GM12892 (cell line): ENCODE data around the gene THBS2.
"Not testable (repeated sequence)": the region's sequence is repeated elsewhere in the genome, so short reads cannot be mapped to it uniquely, and the experiment has no call there.

Source experiments
- DNase-seq: peaks from one replicate; pipeline ENCODE4 v3.0.0; 2011; ENCODE audit not compliant: insufficient read length
- FAIRE-seq: peaks from 2 replicates; lab custom pipeline; 2011; peaks lifted over from hg19 to GRCh38; lab: Jason Lieb, UNC
- POLR2A ChIP-seq: IDR thresholded peaks from 2 replicates; pipeline ENCODE4 v1.6.1; 2011; ENCODE audit warnings: low read depth, low read length, control low read depth
- POLR2AphosphoS5 ChIP-seq: IDR thresholded peaks from 2 replicates; pipeline ENCODE4 v1.6.1; 2011; ENCODE audit warnings: low read depth, low read length, control low read depth
- TAF1 ChIP-seq: IDR thresholded peaks from 2 replicates; pipeline ENCODE4 v1.6.1; 2011; ENCODE audit warnings: low read depth, mild to moderate bottlenecking, control low read depth, low read length, borderline replicate concordance

The THBS2 gene

DNA sequence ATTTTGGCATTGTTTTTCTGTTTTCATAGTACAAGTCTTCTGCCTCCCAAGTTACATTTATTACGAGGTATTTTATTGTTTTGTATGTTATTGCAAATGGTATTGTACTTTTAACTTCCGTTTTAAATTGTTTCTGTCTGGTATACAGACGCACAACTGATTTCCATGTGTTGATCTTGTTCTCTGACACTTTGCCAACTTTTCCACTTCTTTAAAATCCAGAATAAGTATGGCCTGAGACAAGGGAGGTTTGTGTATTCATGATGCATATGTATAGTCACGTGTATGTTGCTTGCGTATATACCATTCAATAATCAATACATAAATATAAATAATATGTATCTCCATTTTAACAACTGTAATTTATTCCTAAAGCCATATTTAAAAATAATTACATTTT is 41.2 kb downstream of the THBS2 start:
- TF ChIP-seq POLR2AphosphoS5, result no peak
- no peak for TF ChIP-seq POLR2A
- TF ChIP-seq TAF1, result no peak
- FAIRE-seq (no peak), DNase-seq (no peak)

DNA sequence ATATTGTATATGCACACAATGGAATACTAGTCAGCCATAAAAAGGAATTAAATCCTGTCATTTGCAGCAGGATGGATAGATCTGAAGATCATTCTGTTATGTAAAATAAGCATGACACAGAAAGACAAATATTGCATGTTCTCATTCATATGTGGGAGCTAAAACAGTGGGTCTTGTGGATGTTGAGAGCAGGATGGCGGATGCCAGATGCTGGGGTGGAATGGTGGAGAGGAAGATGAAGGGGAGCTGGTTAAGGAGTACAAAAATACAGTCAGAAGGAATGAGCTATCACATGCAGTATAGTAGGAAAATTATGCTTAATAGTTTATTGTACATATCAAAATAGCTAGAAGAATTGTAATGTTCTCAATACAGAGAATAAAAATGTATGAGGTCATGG is 41.8 kb downstream of the THBS2 start:
- FAIRE-seq (no peak), DNase-seq (no peak)
- TF ChIP-seq POLR2A (no peak), POLR2AphosphoS5 (no peak), TAF1 (no peak)

DNA sequence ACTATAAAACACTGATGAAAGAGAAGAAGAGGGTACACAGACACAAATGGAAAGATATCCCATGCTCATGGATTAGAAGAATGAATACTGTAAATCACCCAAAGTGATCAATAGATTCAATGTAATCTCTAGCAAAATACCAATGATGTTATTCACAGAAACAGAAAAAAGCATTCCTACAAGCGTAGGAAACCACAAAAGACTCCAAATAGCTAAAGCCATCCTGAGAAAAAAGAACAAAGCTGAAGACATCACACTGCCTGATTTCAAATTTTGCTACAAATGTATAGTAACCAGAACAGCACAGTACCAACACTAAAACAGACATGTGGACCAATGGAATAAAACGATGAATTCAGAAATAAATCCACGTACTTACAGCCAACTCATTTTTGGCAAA is 43.0 kb downstream of the THBS2 start:
- no peak for TF ChIP-seq POLR2A
- TF ChIP-seq POLR2AphosphoS5, result no peak
- TF ChIP-seq TAF1, result no peak
- no peak for DNase-seq
- FAIRE-seq, result no peak

DNA sequence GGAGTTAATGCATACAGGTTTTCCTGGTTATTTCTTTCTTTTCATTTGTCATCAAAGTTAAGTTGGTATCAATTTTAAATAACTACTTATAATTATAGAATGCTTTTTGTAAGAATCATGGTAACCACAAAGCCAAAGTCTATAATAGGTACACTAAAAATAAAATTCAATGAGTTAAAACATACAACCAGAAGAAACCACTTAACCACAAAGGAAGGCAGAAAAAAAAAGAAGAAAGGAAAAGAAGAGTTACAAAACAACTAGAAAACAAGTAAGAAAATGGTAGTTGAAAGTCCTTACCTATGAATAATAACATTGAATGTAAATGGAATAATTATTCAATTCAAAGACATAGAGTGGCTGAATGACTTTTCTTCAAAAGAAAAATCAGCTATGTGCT is 45.6 kb downstream of the THBS2 start:
- FAIRE-seq (no peak), DNase-seq (no peak)
- TF ChIP-seq POLR2A, result no peak
- no peak for TF ChIP-seq POLR2AphosphoS5
- TF ChIP-seq TAF1, result no peak

DNA sequence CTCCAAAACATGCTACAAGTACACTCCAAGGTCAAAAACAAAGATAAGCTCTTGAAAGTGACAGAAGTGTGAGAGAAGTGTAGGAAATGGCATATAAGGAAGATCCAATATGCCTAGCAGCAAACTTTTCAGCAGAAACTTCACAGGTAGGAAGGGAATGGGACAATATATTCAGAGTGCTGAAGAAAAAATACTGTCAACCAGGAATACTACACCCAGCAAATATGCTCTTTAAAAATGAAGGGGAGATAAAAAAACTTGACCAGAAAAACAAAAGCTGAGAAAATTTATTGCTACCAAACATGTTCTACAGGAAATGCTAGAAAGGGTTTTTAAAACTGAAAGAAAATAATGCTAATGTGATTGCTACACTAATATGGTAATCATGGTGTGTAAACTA is 46.2 kb downstream of the THBS2 start:
- TF ChIP-seq TAF1 (no peak), POLR2AphosphoS5 (no peak), POLR2A (no peak)
- FAIRE-seq (no peak), DNase-seq (no peak)

DNA sequence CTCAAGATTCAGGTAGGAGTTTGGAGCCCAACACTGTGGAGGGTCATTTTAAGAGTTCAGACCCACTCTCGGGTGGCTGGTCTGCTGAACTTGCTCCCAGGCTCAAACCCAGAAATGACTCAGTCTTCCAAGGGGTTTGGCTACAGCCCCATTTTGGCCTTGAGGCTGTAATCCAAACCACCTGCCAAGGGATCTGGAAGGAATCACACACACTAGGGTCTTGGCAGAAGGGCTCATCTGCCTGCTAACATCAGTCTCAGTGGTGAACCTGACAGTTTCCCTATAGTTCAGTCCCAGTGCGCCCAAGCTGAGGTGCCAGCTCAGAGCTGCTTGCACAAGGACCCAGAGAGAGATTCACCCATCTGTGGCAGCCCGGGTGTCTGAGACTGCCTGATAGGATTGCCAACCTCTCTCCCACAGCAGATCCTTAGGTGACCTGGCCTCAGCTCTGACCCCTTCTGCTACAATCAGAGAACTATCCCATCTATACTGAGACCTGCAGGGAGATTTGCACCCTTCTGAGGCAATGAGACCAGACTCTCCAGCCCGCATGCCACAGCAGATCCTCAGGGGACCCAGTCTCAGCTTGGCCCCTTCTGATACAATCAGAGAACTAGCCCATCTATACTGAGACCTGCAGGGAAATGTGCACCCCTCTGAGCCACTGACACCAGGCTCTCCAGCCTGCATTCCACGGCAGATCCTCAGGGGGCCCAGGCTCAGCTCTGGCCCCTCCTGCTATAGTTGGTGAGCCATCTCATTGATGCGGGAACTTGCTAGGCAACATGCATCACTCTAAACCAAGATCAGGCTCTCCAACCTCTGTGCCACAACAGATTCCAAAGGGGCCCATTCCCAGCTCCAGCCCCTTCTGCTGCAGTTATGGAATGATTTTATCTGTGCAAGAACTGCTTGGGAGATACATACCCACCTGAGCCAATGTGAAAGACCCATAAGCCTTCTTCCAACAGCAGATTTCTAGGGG is 48.2 kb downstream of the THBS2 start:
- DNase-seq (no peak), FAIRE-seq (no peak)
- TF ChIP-seq POLR2AphosphoS5, result no peak
- TF ChIP-seq TAF1, result no peak
- no peak for TF ChIP-seq POLR2A

DNA sequence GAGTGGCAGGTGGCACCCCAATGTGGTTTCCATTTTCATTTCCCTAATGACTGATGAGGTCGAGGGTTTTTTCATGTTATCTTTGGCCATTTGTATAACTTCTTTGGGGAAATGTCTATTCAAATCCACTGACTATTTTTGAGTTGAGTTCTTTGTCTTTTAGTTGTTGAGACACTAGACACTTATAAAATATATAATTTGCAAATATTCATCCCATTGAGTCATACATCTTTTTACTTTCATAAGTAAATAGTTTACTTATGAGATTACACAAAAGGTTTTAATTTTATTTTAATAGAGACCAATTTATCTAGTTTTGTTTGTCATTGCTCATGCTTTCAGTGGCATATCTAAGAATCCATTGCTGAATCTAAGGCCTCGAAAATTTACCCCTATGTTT is 49.5 kb downstream of the THBS2 start:
- TF ChIP-seq POLR2AphosphoS5 (no peak), POLR2A (no peak)
- FAIRE-seq (no peak), DNase-seq (no peak)

DNA sequence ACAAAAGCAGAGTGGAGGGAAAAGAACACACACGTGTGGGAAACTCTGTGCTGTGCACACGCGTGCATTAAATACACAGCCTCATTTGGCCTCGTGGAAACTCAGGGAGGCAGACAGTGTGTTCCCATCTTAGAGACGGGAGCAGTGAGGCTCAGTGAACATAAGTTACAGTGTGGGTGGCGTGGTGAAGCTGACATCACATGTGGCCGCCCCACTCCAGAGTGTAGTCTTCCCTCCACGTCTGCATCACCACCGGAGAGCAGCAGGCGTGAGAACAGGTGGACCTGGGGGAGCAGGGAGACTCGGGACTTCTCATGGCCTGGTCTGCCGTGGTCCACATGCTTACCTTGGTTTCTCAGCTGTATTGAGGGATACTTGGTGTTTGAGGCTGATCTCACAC is 51.7 kb downstream of the THBS2 start:
- FAIRE-seq (no peak), DNase-seq (no peak)
- TF ChIP-seq POLR2A (no peak), TAF1 (no peak), POLR2AphosphoS5 (no peak)

DNA sequence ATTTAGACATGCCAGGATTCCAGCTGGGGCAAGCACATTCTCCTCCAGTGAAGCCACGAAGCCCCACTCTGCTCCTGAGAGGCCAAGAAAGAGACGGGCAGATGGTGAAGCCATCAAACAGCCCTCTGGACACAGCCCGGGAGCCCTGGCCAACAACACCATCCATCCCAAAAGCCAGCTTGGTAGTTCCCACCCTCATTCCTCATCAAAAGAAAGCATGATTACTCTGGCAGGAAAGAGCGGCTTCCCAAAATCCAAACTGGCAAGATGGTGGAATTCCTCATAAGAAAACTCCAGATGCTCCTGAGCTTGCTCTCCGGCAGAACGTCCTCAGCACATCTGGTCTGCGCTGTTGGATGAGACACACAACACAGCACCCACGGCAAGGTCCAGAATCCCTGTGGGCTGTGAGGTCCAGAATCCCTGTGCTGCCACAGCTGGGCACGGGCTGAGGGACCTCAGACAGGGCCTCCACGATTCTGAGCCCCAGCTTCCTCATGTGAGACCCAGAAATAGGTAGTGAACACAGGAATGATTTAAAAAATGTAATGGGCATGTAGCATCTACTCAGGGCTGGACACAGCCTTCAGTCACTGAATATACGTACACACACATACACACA is 52.6 kb downstream of the THBS2 start:
- TF ChIP-seq POLR2AphosphoS5, result no peak
- TF ChIP-seq TAF1, result no peak
- no peak for TF ChIP-seq POLR2A
- FAIRE-seq, result no peak

DNA sequence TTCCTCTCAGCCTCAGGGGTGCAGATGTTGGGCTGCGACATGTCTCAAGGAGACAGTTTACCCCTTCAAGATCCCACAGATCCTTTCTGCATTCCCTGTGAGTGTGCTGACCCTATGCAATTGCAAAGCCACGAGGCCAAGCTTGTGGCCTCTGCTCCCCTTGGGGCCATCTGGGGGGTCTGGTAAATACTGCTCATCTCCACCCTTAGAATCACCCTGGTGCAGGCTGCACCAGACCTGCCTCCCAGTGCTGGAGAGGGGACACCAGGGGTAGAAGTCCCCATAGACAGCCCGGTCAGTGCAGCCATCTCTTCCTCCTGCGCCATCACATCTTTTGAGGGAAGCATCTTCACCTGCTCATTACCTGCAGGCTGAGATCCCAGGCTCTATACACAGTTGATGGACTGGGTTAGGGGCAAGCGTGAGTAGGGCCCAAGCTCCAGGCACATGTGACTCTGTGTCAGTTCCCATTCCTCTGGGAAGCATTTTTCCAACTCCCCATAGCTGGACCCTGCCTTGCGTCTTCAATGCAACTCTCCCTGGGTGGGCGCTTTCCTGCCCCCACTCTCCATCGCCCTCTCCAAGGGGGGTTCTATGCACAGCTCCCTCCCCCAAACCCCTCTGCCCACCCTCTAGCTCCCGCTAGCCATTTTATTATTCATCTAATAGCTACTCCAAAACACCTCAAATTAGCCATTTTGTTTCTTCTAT is 53.9 kb downstream of the THBS2 start:
- FAIRE-seq, result no peak
- TF ChIP-seq TAF1, result no peak
- no peak for TF ChIP-seq POLR2A
- TF ChIP-seq POLR2AphosphoS5, result no peak
- DNase-seq, result no peak

More for the DNA sequence above, 52.6 kb downstream of the THBS2 start:
- no peak for DNase-seq

DNA sequence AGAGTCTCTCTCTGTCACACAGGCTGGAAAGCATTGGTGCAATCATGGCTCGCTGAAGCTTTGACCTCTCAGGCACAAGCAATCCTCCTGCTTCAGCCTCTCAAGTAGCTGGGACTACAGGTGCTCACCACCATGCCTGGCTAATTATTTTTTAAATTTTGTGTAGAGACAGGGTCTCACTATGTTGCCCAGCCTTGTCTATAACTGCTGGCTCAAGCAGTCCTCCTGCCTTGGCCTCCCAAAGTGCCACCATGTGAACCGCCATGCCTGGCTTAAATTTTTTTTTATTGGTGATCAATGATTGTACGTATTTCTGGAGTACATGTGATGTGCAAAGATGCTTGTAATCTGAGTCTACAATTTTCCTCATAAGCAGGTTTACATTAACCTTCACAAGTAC is 54.8 kb downstream of the THBS2 start:
- DNase-seq, result no peak
- no peak for FAIRE-seq
- TF ChIP-seq POLR2A (no peak), TAF1 (no peak), POLR2AphosphoS5 (no peak)

DNA sequence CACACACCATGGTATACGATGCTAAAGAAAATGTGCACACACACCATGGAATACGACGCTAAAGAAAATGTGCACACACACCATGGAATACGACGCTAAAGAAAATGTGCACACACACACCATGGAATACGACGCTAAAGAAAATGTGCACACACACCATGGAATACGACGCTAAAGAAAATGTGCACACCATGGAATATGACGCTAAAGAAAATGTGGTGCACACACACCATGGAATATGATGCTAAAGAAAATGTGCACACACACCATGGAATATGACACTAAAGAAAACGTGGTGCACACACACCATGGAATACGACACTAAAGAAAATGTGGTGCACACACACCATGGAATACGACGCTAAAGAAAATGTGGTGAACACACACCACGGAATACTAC is 55.7 kb downstream of the THBS2 start:
- not testable (repeated sequence) for DNase-seq, FAIRE-seq

DNA sequence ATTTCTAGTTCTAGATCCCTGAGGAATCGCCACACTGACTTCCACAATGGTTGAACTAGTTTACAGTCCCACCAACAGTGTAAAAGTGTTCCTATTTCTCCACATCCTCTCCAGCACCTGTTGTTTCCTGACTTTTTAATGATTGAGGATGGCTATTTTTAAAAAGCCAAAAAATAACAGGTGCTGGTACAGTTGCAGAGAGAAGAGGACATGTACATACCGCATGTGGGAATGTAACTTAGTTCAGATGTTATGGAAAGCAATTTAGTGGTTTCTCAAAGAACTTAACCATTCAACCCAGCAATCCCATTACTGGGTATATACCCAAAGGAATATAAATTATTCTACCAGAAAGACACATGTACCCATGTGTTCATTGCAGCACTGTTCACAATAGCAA is 57.4 kb downstream of the THBS2 start:
- not testable (repeated sequence) for FAIRE-seq, DNase-seq
